GM23338 (cell line): Measurements from ENCODE around the gene AFF2. TPM values are rescaled to one million over a fixed set of nuclear protein-coding genes. Genes with fewer than 3 reads are reported as not detected.

Experiments
- ATAC-seq: fragments of 200-7000 bp; cut with Tn5 transposase; 3 replicates; pipeline ENCODE4 v1.9.1; 2020
- DNase-seq: peaks from one replicate; pipeline ENCODE4 v3.0.0-alpha.2; 2015; ENCODE audit warnings: low spot score
- H2AFZ ChIP-seq: fragments of 200-600 bp; sonication (generic); 2 replicates; pipeline ENCODE4 v1.8.0; 2016; ENCODE audit warnings: antibody characterized with exemption, mild to moderate bottlenecking, moderate library complexity
- H3F3A ChIP-seq: fragments of 200-600 bp; sonication (generic); replicated peaks from 2 replicates; pipeline ENCODE4 v1.8.0; 2017; ENCODE audit warnings: antibody characterized with exemption, mixed run types, low read depth
- H3K27ac ChIP-seq: fragments of 200-600 bp; sonication (generic); 2 replicates; pipeline ENCODE4 v1.6.1; 2016; ENCODE audit warnings: low read depth
- H3K27me3 ChIP-seq: fragments of 200-600 bp; sonication (generic); 2 replicates; pipeline ENCODE4 v1.8.0; 2016; ENCODE audit warnings: mild to moderate bottlenecking, mixed run types, moderate library complexity; ENCODE audit not compliant: insufficient read depth
- H3K36me3 ChIP-seq: fragments of 200-600 bp; sonication (generic); 2 replicates; pipeline ENCODE4 v1.8.0; 2016; ENCODE audit warnings: mild to moderate bottlenecking; ENCODE audit not compliant: insufficient read depth
- H3K4me1 ChIP-seq: fragments of 200-600 bp; sonication (generic); 2 replicates; pipeline ENCODE4 v1.8.0; 2016; ENCODE audit warnings: mild to moderate bottlenecking, moderate library complexity; ENCODE audit not compliant: insufficient read depth
- H3K4me2 ChIP-seq: fragments of 200-600 bp; sonication (generic); 2 replicates; pipeline ENCODE4 v1.7.1; 2017; ENCODE audit warnings: mixed run types
- H3K4me3 ChIP-seq: fragments of 200-600 bp; sonication (generic); 2 replicates; pipeline ENCODE4 v1.6.1; 2016; ENCODE audit warnings: mixed run types
- H3K79me2 ChIP-seq: fragments of 200-600 bp; sonication (generic); replicated peaks from 2 replicates; pipeline ENCODE4 v1.8.0; 2017; ENCODE audit warnings: mild to moderate bottlenecking; ENCODE audit not compliant: insufficient read depth
- H3K9me2 ChIP-seq: fragments of 200-600 bp; sonication (generic); 2 replicates; pipeline ENCODE4 v1.8.0; 2017; ENCODE audit not compliant: insufficient read depth
- H4K20me1 ChIP-seq: fragments of 200-600 bp; sonication (generic); replicated peaks from 2 replicates; pipeline ENCODE4 v1.8.0; 2017; ENCODE audit warnings: mild to moderate bottlenecking; ENCODE audit not compliant: insufficient read depth
- H3K27ac Mint-ChIP-seq: 2 replicates; pipeline ENCODE4 v1.8.0; 2020; ENCODE audit warnings: inconsistent platforms, mild to moderate bottlenecking, moderate library complexity, mixed read lengths
- H3K27me3 Mint-ChIP-seq: 3 replicates; pipeline ENCODE4 v1.8.0; 2022; ENCODE audit warnings: low read depth, mild to moderate bottlenecking, moderate library complexity, mixed read lengths, inconsistent platforms; ENCODE audit not compliant: insufficient read depth, poor library complexity
- H3K36me3 Mint-ChIP-seq: 3 replicates; pipeline ENCODE4 v1.8.0; 2021; ENCODE audit warnings: low read depth, mild to moderate bottlenecking, inconsistent platforms, moderate library complexity, mixed read lengths
- H3K4me1 Mint-ChIP-seq: 3 replicates; pipeline ENCODE4 v1.8.0; 2020; ENCODE audit warnings: mild to moderate bottlenecking, inconsistent platforms, mixed read lengths
- H3K4me3 Mint-ChIP-seq: 3 replicates; pipeline ENCODE4 v1.8.0; 2021; ENCODE audit warnings: moderate library complexity, mild to moderate bottlenecking, inconsistent platforms, mixed read lengths
- H3K9me3 Mint-ChIP-seq: 3 replicates; pipeline ENCODE4 v1.8.0; 2020; ENCODE audit warnings: moderate library complexity, mild to moderate bottlenecking, inconsistent platforms, mixed read lengths
- CREB1 ChIP-seq: fragments of 250-450 bp; sonication (Bioruptor Pico); IDR thresholded peaks from 2 replicates; pipeline ENCODE4 v1.5.0; 2020; ENCODE audit warnings: low read depth, mild to moderate bottlenecking, moderate library complexity
- JUNB ChIP-seq: IDR thresholded peaks from one replicate; pipeline ENCODE4 v1.6.1; 2016; ENCODE audit warnings: antibody characterized with exemption; ENCODE audit not compliant: unreplicated experiment
- POLR2AphosphoS5 ChIP-seq: IDR thresholded peaks from 2 replicates; pipeline ENCODE4 v1.6.1; 2016; ENCODE audit warnings: antibody characterized with exemption, low read depth
- ZNF114 ChIP-seq: fragments of 250-450 bp; sonication (Bioruptor Pico); IDR thresholded peaks from 2 replicates; pipeline ENCODE4 v1.5.0; 2020; ENCODE audit warnings: mild to moderate bottlenecking, moderate library complexity
- polyA plus RNA-seq: library from polyadenylated mRNA; unstranded; fragments of >200 nt; fragmentation: Nextera tagmentation; extraction: Ambion mirVana; gene quantifications from 2 replicates; pipeline ENCODE4 v1.2.1, GENCODE V29; 2016
- total RNA-seq: library from RNA; depleted of rRNA; stranded (reverse); fragments of >200 nt; shearing (Covaris generic); gene quantifications from 2 replicates; pipeline ENCODE4 v1.2.3, GENCODE V29; 2014
- TF ChIP-seq, protein P1 (sequence below): IDR thresholded peaks from one replicate; pipeline ENCODE4 v1.6.1; 2018; ENCODE audit warnings: antibody characterized with exemption; ENCODE audit not compliant: unreplicated experiment
- TF ChIP-seq, protein P2 (sequence below), 2 experiments: fragments of 200-600 bp in 1 of 2; sonication (generic) in 1 of 2; conservative IDR thresholded peaks; 2 replicates each; pipeline versions ENCODE4 v1.5.1 to v1.6.1; 2016 to 2017; ENCODE audit warnings: antibody characterized with exemption in 2 of 2, low read depth in 2 of 2, mild to moderate bottlenecking in 2 of 2, moderate library complexity in 1 of 2
- TF ChIP-seq, protein P3 (sequence below): fragments of 250-450 bp; sonication (Bioruptor Pico); IDR thresholded peaks from 2 replicates; pipeline ENCODE4 v1.5.0; 2020; ENCODE audit warnings: mild to moderate bottlenecking, moderate library complexity

Gene AFF2
- total and polyA plus RNA-seq, 2 experiments from 2014 or later = 1.6 to 5.8 TPM

DNA sequence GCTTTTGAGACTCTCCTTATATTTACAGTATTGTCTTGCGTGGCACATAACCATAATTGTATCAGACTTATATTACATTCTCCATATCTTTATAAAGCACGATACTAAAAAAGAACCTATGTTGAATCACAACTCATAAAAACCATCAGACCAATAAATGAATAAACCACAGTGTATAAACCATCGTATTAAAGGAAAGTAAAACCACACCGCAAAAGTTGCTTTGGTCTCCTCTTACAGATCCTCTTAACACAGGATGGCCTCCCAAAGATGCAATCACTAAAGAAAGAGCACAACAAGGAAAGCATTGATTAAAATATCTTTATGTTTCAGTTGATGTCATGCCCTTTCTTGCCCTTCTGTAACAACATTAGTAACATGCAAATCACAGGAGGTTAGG is 437.9 kb downstream of the AFF2 start:
- no peak for ATAC-seq
- no peak for DNase-seq
- no peaks in the 10 kb centered on the region for H4K20me1 ChIP-seq
- Mint-ChIP-seq H3K27ac (no peak overlapping the region), H3K4me3 (no peak overlapping the region), H3K9me3 (no peaks in the 10 kb centered on the region), H3K36me3 (no peaks in the 10 kb centered on the region), H3K4me1 (no peaks in the 10 kb centered on the region), H3K27me3 (peaks cover 2% of the 10 kb centered on the region)
- H3K4me2 ChIP-seq = no peak overlapping the region
- H3K4me3 ChIP-seq = no peak overlapping the region
- H2AFZ ChIP-seq = no peak overlapping the region
- no peak for TF ChIP-seq ZNF114 (CRISPR knock-in tag)
- no peak for TF ChIP-seq CREB1 (CRISPR knock-in tag)
- TF ChIP-seq, protein P1, sequence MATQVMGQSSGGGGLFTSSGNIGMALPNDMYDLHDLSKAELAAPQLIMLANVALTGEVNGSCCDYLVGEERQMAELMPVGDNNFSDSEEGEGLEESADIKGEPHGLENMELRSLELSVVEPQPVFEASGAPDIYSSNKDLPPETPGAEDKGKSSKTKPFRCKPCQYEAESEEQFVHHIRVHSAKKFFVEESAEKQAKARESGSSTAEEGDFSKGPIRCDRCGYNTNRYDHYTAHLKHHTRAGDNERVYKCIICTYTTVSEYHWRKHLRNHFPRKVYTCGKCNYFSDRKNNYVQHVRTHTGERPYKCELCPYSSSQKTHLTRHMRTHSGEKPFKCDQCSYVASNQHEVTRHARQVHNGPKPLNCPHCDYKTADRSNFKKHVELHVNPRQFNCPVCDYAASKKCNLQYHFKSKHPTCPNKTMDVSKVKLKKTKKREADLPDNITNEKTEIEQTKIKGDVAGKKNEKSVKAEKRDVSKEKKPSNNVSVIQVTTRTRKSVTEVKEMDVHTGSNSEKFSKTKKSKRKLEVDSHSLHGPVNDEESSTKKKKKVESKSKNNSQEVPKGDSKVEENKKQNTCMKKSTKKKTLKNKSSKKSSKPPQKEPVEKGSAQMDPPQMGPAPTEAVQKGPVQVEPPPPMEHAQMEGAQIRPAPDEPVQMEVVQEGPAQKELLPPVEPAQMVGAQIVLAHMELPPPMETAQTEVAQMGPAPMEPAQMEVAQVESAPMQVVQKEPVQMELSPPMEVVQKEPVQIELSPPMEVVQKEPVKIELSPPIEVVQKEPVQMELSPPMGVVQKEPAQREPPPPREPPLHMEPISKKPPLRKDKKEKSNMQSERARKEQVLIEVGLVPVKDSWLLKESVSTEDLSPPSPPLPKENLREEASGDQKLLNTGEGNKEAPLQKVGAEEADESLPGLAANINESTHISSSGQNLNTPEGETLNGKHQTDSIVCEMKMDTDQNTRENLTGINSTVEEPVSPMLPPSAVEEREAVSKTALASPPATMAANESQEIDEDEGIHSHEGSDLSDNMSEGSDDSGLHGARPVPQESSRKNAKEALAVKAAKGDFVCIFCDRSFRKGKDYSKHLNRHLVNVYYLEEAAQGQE = no peak
- TF ChIP-seq, protein P2, sequence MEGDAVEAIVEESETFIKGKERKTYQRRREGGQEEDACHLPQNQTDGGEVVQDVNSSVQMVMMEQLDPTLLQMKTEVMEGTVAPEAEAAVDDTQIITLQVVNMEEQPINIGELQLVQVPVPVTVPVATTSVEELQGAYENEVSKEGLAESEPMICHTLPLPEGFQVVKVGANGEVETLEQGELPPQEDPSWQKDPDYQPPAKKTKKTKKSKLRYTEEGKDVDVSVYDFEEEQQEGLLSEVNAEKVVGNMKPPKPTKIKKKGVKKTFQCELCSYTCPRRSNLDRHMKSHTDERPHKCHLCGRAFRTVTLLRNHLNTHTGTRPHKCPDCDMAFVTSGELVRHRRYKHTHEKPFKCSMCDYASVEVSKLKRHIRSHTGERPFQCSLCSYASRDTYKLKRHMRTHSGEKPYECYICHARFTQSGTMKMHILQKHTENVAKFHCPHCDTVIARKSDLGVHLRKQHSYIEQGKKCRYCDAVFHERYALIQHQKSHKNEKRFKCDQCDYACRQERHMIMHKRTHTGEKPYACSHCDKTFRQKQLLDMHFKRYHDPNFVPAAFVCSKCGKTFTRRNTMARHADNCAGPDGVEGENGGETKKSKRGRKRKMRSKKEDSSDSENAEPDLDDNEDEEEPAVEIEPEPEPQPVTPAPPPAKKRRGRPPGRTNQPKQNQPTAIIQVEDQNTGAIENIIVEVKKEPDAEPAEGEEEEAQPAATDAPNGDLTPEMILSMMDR (conservative IDR thresholded peaks at IDR 0.05; ENCODE audit: low read depth in 2 of 2) = no peak
- TF ChIP-seq POLR2AphosphoS5 = no peak
- TF ChIP-seq, protein P3, sequence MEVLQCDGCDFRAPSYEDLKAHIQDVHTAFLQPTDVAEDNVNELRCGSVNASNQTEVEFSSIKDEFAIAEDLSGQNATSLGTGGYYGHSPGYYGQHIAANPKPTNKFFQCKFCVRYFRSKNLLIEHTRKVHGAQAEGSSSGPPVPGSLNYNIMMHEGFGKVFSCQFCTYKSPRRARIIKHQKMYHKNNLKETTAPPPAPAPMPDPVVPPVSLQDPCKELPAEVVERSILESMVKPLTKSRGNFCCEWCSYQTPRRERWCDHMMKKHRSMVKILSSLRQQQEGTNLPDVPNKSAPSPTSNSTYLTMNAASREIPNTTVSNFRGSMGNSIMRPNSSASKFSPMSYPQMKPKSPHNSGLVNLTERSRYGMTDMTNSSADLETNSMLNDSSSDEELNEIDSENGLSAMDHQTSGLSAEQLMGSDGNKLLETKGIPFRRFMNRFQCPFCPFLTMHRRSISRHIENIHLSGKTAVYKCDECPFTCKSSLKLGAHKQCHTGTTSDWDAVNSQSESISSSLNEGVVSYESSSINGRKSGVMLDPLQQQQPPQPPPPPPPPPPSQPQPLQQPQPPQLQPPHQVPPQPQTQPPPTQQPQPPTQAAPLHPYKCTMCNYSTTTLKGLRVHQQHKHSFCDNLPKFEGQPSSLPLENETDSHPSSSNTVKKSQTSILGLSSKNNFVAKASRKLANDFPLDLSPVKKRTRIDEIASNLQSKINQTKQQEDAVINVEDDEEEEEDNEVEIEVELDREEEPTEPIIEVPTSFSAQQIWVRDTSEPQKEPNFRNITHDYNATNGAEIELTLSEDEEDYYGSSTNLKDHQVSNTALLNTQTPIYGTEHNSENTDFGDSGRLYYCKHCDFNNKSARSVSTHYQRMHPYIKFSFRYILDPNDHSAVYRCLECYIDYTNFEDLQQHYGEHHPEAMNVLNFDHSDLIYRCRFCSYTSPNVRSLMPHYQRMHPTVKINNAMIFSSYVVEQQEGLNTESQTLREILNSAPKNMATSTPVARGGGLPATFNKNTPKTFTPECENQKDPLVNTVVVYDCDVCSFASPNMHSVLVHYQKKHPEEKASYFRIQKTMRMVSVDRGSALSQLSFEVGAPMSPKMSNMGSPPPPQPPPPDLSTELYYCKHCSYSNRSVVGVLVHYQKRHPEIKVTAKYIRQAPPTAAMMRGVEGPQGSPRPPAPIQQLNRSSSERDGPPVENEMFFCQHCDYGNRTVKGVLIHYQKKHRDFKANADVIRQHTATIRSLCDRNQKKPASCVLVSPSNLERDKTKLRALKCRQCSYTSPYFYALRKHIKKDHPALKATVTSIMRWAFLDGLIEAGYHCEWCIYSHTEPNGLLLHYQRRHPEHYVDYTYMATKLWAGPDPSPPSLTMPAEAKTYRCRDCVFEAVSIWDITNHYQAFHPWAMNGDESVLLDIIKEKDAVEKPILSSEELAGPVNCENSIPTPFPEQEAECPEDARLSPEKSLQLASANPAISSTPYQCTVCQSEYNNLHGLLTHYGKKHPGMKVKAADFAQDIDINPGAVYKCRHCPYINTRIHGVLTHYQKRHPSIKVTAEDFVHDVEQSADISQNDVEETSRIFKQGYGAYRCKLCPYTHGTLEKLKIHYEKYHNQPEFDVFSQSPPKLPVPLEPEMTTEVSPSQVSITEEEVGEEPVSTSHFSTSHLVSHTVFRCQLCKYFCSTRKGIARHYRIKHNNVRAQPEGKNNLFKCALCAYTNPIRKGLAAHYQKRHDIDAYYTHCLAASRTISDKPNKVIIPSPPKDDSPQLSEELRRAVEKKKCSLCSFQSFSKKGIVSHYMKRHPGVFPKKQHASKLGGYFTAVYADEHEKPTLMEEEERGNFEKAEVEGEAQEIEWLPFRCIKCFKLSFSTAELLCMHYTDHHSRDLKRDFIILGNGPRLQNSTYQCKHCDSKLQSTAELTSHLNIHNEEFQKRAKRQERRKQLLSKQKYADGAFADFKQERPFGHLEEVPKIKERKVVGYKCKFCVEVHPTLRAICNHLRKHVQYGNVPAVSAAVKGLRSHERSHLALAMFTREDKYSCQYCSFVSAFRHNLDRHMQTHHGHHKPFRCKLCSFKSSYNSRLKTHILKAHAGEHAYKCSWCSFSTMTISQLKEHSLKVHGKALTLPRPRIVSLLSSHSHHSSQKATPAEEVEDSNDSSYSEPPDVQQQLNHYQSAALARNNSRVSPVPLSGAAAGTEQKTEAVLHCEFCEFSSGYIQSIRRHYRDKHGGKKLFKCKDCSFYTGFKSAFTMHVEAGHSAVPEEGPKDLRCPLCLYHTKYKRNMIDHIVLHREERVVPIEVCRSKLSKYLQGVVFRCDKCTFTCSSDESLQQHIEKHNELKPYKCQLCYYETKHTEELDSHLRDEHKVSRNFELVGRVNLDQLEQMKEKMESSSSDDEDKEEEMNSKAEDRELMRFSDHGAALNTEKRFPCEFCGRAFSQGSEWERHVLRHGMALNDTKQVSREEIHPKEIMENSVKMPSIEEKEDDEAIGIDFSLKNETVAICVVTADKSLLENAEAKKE (CRISPR knock-in tag) = no peak
- no peak for TF ChIP-seq JUNB
- H3F3A ChIP-seq = no peaks in the 10 kb centered on the region
- H3K9me2 ChIP-seq = no peaks in the 10 kb centered on the region
- no peaks in the 10 kb centered on the region for H3K79me2 ChIP-seq
- H3K36me3 ChIP-seq = no peaks in the 10 kb centered on the region
- H3K27ac ChIP-seq = no peak overlapping the region
- H3K4me1 ChIP-seq = no peaks in the 10 kb centered on the region
- H3K27me3 ChIP-seq = no peaks in the 10 kb centered on the region
